HepG2 (cell line): ENCODE measurements around the gene ABCA2. TPM values are rescaled to one million over a fixed set of nuclear protein-coding genes. Genes with fewer than 3 reads are reported as not detected.
A peak's percentile ranks its signal among the peaks of the same experiment; 100 is the strongest.

ENCODE experiments used
- AGO2 ChIP-seq: fragments of 200-400 bp; formaldehyde crosslinking; optimal IDR thresholded peaks from 2 replicates; pipeline ENCODE3; 2017; ENCODE audit warnings: mild to moderate bottlenecking, low read depth, low read length, moderate library complexity
- CTCF ChIP-seq: sonication (generic); formaldehyde crosslinking; IDR thresholded peaks from 2 replicates; pipeline ENCODE4 v1.5.0; 2020; ENCODE audit warnings: mild to moderate bottlenecking, missing genetic modification reagents, moderate library complexity
- GRHL1 ChIP-seq: sonication (generic); formaldehyde crosslinking; conservative IDR thresholded peaks from 2 replicates; pipeline ENCODE4 v1.8.0; 2022; ENCODE audit warnings: missing genetic modification reagents
- TBX3 ChIP-seq: fragments of 450-650 bp; IDR thresholded peaks from 2 replicates; pipeline ENCODE4 v1.6.1; 2017; ENCODE audit warnings: antibody characterized with exemption, mild to moderate bottlenecking, inconsistent platforms, borderline replicate concordance
- ZKSCAN8 ChIP-seq: IDR thresholded peaks from 2 replicates; pipeline ENCODE4 v1.6.1; 2016; ENCODE audit warnings: borderline replicate concordance, missing genetic modification reagents, missing compliant biosample characterization
- ZNF296 ChIP-seq: sonication (generic); formaldehyde crosslinking; conservative IDR thresholded peaks from 2 replicates; pipeline ENCODE4 v1.5.0; 2020; ENCODE audit warnings: mild to moderate bottlenecking, missing genetic modification reagents
- ZNF318 ChIP-seq: sonication (generic); formaldehyde crosslinking; IDR thresholded peaks from 2 replicates; pipeline ENCODE4 v1.4.0; 2020; ENCODE audit warnings: mild to moderate bottlenecking, missing genetic modification reagents
- polyA plus RNA-seq, 8 experiments: library from polyadenylated mRNA; depleted of rRNA in 3 of 8; stranded (reverse) in 7 of 8; unstranded in 1 of 8; fragments of >200 nt; fragmentation: Illumina TruSeq in 4 of 8; extraction: Trizol in 4 of 8; gene quantifications; 2 replicates each; pipeline versions ENCODE4 v1.2.1 to v1.2.3, GENCODE V29; 2011 to 2016; ENCODE audit warnings: low read depth in 4 of 8, missing spikeins in 1 of 8, mixed read lengths in 1 of 8; ENCODE audit not compliant: insufficient read depth in 1 of 8
- total RNA-seq, 5 experiments: library from RNA; depleted of rRNA; stranded (reverse); fragments of >200 nt; fragmentation: Illumina TruSeq; extraction: Trizol; gene quantifications; 2 replicates each; pipeline ENCODE4 v1.2.3, GENCODE V29; 2016; ENCODE audit warnings: low read depth in 1 of 5
- TF ChIP-seq, protein P1 (sequence below): sonication (generic); formaldehyde crosslinking; IDR thresholded peaks from 2 replicates; pipeline ENCODE4 v1.5.0; 2020; ENCODE audit warnings: mild to moderate bottlenecking, missing genetic modification reagents, borderline replicate concordance
- TF ChIP-seq, protein P2 (sequence below): sonication (generic); formaldehyde crosslinking; IDR thresholded peaks from 2 replicates; pipeline ENCODE4 v1.4.0; 2020; ENCODE audit warnings: missing genetic modification reagents

The ABCA2 gene
- total and polyA plus RNA-seq, 2 of the 13 experiments (the other 11 are each of a cell fraction or from before 2014, with no cell fraction given), result 2.9 to 19.2 TPM

GRCh38 chr9:137049544-137050449 is 21.8 kb upstream of the ABCA2 start (continued):
- TF ChIP-seq, protein P1, sequence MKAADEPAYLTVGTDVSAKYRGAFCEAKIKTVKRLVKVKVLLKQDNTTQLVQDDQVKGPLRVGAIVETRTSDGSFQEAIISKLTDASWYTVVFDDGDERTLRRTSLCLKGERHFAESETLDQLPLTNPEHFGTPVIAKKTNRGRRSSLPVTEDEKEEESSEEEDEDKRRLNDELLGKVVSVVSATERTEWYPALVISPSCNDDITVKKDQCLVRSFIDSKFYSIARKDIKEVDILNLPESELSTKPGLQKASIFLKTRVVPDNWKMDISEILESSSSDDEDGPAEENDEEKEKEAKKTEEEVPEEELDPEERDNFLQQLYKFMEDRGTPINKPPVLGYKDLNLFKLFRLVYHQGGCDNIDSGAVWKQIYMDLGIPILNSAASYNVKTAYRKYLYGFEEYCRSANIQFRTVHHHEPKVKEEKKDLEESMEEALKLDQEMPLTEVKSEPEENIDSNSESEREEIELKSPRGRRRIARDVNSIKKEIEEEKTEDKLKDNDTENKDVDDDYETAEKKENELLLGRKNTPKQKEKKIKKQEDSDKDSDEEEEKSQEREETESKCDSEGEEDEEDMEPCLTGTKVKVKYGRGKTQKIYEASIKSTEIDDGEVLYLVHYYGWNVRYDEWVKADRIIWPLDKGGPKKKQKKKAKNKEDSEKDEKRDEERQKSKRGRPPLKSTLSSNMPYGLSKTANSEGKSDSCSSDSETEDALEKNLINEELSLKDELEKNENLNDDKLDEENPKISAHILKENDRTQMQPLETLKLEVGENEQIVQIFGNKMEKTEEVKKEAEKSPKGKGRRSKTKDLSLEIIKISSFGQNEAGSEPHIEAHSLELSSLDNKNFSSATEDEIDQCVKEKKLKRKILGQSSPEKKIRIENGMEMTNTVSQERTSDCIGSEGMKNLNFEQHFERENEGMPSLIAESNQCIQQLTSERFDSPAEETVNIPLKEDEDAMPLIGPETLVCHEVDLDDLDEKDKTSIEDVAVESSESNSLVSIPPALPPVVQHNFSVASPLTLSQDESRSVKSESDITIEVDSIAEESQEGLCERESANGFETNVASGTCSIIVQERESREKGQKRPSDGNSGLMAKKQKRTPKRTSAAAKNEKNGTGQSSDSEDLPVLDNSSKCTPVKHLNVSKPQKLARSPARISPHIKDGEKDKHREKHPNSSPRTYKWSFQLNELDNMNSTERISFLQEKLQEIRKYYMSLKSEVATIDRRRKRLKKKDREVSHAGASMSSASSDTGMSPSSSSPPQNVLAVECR, result no peak
- TF ChIP-seq ZNF318 (CRISPR knock-in tag) (no peak), GRHL1 (no peak), ZKSCAN8 (CRISPR knock-in tag) (no peak), ZNF296 (CRISPR knock-in tag) (no peak), AGO2 (no peak), CTCF (CRISPR knock-in tag) (peak; percentile 81), TBX3 (no peak)
- TF ChIP-seq, protein P2, sequence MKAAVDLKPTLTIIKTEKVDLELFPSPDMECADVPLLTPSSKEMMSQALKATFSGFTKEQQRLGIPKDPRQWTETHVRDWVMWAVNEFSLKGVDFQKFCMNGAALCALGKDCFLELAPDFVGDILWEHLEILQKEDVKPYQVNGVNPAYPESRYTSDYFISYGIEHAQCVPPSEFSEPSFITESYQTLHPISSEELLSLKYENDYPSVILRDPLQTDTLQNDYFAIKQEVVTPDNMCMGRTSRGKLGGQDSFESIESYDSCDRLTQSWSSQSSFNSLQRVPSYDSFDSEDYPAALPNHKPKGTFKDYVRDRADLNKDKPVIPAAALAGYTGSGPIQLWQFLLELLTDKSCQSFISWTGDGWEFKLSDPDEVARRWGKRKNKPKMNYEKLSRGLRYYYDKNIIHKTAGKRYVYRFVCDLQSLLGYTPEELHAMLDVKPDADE (CRISPR knock-in tag), result no peak
